Activated naive CD4-positive, alpha-beta T cell treated with anti-CD3 and anti-CD28 coated beads for 36 hours (primary cell): Measurements from ENCODE around the gene RLF. TPM values are rescaled to one million over a fixed set of nuclear protein-coding genes. Genes with fewer than 3 reads are reported as not detected.
A peak's percentile ranks its signal among the peaks of the same experiment; 100 is the strongest.
"Not testable (repeated sequence)": the region's sequence is repeated elsewhere in the genome, so short reads cannot be mapped to it uniquely, and the experiment has no call there.

ENCODE experiments used
- CTCF ChIA-PET: fragments of 350-600 bp; sonication (Branson Sonifier 250); formaldehyde crosslinking; loops from one replicate; lab custom pipeline; 2021; ENCODE audit warnings: antibody characterized with exemption; lab: Charles Lee
- DNase-seq: peaks from one replicate; pipeline ENCODE4 v3.0.0-alpha.2; 2020
- H3K27ac Mint-ChIP-seq: one replicate; pipeline ENCODE4 v1.8.0; 2021; ENCODE audit warnings: mild to moderate bottlenecking, mixed read lengths
- H3K27me3 Mint-ChIP-seq: one replicate; pipeline ENCODE4 v1.8.0; 2021; ENCODE audit warnings: low read depth, mixed read lengths
- H3K36me3 Mint-ChIP-seq: one replicate; pipeline ENCODE4 v1.8.0; 2021; ENCODE audit warnings: low read depth, mixed read lengths
- H3K4me1 Mint-ChIP-seq: one replicate; pipeline ENCODE4 v1.8.0; 2021; ENCODE audit warnings: low read depth, mixed read lengths
- H3K4me3 Mint-ChIP-seq: one replicate; pipeline ENCODE4 v1.8.0; 2021; ENCODE audit warnings: mild to moderate bottlenecking, moderate library complexity, mixed read lengths
- H3K9me3 Mint-ChIP-seq: one replicate; pipeline ENCODE4 v1.8.0; 2021; ENCODE audit warnings: mixed read lengths
- intact Hi-C: fragments of 100-400 bp; cut with micrococcal nuclease; formaldehyde crosslinking; loops from one replicate; pipeline ENCODE4 v1.15.1; 2023
- total RNA-seq, 2 experiments: library from RNA; stranded (reverse); gene quantifications; one replicate each; pipeline ENCODE4 v1.2.3, GENCODE V29; 2021

RLF gene
- total RNA-seq, 2 experiments from 2014 or later: 12.5 to 12.9 TPM

DNA sequence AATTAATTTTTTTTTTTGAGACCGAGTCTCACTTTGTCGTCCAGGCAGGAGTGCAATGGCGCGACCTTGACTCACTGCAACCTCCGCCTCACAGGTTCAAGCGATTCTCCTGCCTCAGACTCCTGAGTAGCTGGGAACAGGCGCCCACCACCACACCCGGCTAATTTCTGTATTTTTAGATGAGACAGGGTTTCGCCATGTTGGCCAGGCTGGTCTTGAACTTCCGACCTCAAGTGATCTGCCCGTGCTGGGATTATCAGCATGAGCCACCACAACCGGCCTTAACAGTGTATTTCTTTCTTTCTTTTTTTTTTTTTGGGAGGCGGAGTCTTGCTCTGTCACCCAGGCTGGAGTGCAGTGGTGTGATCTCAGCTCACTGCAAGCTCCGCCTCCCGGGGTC lies 15.8 kb downstream of the RLF start:
- H3K27ac Mint-ChIP-seq, intact Hi-C loops, H3K27me3 Mint-ChIP-seq, DNase-seq, H3K4me3 Mint-ChIP-seq, H3K9me3 Mint-ChIP-seq: not testable (repeated sequence)
- Mint-ChIP-seq H3K36me3 (peaks cover 12% of the 10 kb centered on the region), H3K4me1 (peaks cover 56% of the 10 kb centered on the region)
- CTCF ChIA-PET: interaction anchor here (0.7 to 1.0 kb wide), 2 partner anchors 33 to 522 kb away, joined by 4 to 6 read pairs; no protein-coding TSS in a partner anchor

DNA sequence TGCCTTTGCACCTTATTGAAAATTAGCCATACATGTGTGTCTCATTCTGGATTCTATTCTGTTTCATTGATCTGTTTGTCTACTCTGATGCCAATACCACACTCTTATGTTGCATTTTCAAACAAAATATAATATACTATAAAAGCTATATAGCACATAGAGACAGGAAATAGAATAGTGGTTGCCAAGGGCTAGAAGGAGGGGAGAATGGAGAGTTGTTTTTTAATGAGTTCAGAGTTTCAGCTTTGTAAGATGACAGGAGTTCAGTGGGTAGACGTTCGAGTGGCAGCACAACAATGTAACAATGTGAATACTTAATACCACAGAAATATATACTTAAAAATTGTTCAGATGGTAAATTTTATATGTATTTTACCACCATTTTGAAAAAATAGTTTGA lies 17.0 kb downstream of the RLF start:
- DNase-seq: no peak
- CTCF ChIA-PET: interaction anchor here (0.6 to 1.0 kb wide), 5 partner anchors 20 to 118 kb away, joined by 3 to 7 read pairs (median 5); no protein-coding TSS in a partner anchor
- Mint-ChIP-seq H3K9me3 (no peaks in the 10 kb centered on the region), H3K4me3 (no peak overlapping the region), H3K4me1 (peaks cover 63% of the 10 kb centered on the region), H3K27ac (no peak overlapping the region), H3K36me3 (peaks cover 12% of the 10 kb centered on the region), H3K27me3 (no peaks in the 10 kb centered on the region)
- intact Hi-C loops: no loop called here

DNA sequence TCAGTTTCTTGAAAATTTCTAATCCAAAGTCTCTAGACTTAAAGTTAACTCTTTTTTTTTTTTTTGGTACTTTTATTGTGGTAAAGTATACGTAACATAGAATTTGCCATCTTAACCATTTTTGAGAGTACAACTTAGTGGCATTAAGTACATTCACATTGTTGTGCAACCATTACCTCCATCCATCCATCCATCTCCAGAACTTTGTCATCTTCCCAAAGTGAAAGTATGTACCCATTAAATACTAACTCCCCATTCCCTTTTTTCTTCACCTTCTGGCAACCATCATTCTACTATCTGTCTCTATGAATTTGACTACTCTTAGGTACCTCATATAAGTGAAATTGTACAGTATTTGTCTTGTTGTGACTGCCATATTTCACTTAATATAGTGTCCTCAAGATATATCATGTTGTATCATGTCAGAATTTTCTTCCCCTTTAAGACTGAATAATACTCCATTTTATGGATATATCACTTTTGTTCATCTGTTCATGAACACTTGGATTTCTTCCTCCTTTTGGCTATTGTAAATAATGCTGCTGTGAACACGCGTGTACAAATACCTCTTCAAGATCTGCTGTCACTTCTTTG lies 18.4 kb downstream of the RLF start:
- no peak for DNase-seq
- peak overlapping the region; percentile 9 for H3K27ac Mint-ChIP-seq
- CTCF ChIA-PET: interaction anchor here (1.3 kb wide), 1 partner anchor 10 kb away, joined by 3 read pairs; no protein-coding TSS in a partner anchor

DNA sequence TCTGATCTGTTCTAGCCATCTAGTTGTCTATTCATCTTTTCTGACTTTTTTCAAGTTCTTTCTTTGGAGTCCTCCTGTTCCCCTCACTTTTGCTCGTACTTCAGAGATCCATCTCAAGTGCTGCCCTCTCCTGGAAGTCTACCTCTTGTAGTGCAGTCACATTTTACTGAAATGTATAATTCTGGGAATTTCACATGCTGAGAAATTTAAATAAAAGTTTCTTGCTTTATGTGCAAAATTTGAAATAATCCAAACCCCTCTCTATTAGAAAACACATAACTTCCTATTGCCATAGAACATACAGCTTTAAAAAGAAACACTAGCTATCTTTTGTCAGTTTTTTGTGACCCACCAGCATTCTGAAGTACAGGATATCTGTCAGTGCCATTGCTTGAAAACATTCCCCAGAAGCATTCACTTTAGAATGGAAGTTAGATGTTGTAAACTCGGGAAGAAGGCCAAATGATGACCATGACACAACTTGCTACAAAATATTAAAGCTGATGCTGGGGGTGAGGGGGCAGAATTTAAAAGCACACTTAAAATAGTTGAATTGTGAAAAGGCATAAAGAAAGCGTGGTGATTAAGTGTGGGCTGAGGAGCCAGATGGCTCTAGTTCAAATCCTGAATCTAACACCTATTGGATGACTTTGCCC lies 22.0 kb downstream of the RLF start:
- peak; percentile 44 for DNase-seq
- Mint-ChIP-seq H3K27ac (no peak overlapping the region), H3K27me3 (no peaks in the 10 kb centered on the region), H3K36me3 (peaks cover 8% of the 10 kb centered on the region), H3K9me3 (no peaks in the 10 kb centered on the region), H3K4me1 (peaks cover 60% of the 10 kb centered on the region), H3K4me3 (peak overlapping the region; percentile 3)
- intact Hi-C loops: no loop called here
- CTCF ChIA-PET: interaction anchor here (0.7 to 3.3 kb wide), 12 partner anchors 9 to 108 kb away, joined by 3 to 24 read pairs (median 4); no protein-coding TSS in a partner anchor

More for the DNA sequence above, 18.4 kb downstream of the RLF start:
- intact Hi-C loops: no loop called here
- Mint-ChIP-seq H3K9me3 (no peaks in the 10 kb centered on the region), H3K4me1 (peaks cover 63% of the 10 kb centered on the region), H3K36me3 (peaks cover 12% of the 10 kb centered on the region), H3K4me3 (no peak overlapping the region), H3K27me3 (no peaks in the 10 kb centered on the region)

DNA sequence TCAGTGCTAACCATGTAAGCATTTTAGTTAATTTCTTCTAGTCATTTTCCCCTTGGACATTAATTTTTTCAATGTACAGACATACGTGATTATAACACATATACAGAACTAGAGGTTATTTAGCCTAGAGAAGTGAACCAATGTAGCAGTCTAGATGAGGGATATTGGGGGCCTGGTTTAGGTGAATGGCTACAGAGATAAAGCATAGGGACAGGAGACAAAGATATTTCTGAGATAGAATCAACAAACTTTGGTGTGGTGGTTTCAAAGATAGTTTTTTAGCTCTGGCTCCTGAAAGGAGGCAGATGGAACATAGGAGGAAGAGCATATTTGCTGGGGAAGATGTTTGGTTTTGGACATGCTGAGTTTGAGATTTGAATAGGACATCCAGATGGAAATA lies 23.0 kb downstream of the RLF start:
- Mint-ChIP-seq H3K4me1 (peaks cover 57% of the 10 kb centered on the region), H3K36me3 (peaks cover 10% of the 10 kb centered on the region), H3K27me3 (no peaks in the 10 kb centered on the region), H3K4me3 (no peak overlapping the region), H3K9me3 (no peaks in the 10 kb centered on the region), H3K27ac (no peak overlapping the region)
- no peak for DNase-seq
- intact Hi-C loops: no loop called here
- CTCF ChIA-PET: interaction anchor here (0.6 to 3.3 kb wide), 6 partner anchors 12 to 133 kb away, joined by 3 to 24 read pairs (median 4); partner anchors contain the start of gene COL9A2

DNA sequence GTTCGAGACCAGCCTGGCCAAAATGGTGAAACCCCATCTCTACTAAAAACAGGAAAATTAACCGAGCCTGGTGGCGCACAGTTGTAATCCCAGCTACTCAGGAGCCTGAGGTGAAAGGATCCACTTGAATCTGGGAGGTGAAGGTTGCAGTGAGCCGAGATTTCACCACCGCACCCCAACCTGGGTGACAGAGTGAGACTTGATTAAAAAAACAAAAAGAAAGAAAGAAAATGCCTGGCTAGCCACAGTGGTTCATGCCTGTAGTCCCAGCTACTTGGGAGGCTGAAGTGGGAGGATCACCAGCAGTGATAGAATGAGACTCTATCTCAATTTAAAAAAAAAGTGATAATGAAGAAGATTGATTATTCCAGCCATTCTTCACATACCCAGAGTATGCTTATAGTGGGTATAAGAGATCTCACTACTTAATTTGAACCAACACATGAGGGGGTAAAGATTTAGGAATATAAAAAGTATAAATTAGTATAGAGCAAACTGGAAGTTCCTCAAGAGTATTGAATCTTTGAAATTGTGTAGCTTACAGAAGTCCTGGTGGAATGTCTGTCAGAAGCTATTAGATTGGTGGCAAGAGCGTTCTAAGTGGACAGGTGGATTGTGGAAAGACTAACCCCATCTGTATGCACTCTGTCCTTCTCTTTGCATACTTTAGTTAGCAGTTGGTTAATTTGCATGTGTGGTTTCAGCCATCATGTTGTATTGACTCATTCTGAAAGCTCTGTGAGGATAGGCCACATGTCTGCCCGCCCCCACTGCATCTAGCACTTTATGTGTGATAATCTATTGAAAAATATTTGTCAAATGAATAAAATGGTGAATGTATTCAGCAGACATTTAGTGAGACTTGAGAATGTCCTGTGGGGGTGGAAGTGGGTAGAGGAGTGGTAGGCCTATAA lies 25.0 kb downstream of the RLF start:
- no peaks in the 10 kb centered on the region for H3K9me3 Mint-ChIP-seq
- H3K36me3 Mint-ChIP-seq: peaks cover 9% of the 10 kb centered on the region
- DNase-seq: peak; percentile 69
- H3K4me1 Mint-ChIP-seq: peaks cover 42% of the 10 kb centered on the region
- intact Hi-C loops: loop anchor here (1.0 kb wide), 1 partner anchor 24 kb away; no protein-coding TSS in a partner anchor
- CTCF ChIA-PET: interaction anchor here (0.6 to 2.7 kb wide), 4 partner anchors 9 to 152 kb away, joined by 3 to 8 read pairs (median 6); no protein-coding TSS in a partner anchor
- no peak overlapping the region for H3K4me3 Mint-ChIP-seq
- no peaks in the 10 kb centered on the region for H3K27me3 Mint-ChIP-seq
- H3K27ac Mint-ChIP-seq: no peak overlapping the region

DNA sequence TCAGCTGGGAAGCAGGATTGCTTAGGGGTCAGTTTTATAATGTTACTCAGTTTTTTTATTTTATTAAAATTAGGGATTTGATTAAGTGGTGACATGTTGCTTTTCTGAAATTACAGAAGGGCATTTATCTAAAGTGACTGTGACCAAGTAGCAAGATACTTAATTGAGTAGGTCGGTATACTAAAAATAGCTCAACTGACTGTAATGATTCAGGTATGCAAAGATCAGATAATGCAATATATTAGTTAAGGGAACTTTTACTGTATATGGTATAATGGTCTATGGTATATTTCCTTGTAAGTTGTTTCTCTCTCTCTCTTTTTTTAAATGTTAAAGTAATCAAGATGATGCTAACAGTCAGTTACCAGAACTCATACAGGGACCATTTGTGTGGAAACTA lies 26.2 kb downstream of the RLF start:
- Mint-ChIP-seq H3K27me3 (no peaks in the 10 kb centered on the region), H3K4me1 (peaks cover 38% of the 10 kb centered on the region), H3K27ac (no peak overlapping the region), H3K36me3 (peaks cover 9% of the 10 kb centered on the region), H3K4me3 (no peak overlapping the region), H3K9me3 (no peaks in the 10 kb centered on the region)
- CTCF ChIA-PET: interaction anchor here (2.7 kb wide), 1 partner anchor 34 kb away, joined by 8 read pairs; no protein-coding TSS in a partner anchor
- no peak for DNase-seq
- intact Hi-C loops: no loop called here

DNA sequence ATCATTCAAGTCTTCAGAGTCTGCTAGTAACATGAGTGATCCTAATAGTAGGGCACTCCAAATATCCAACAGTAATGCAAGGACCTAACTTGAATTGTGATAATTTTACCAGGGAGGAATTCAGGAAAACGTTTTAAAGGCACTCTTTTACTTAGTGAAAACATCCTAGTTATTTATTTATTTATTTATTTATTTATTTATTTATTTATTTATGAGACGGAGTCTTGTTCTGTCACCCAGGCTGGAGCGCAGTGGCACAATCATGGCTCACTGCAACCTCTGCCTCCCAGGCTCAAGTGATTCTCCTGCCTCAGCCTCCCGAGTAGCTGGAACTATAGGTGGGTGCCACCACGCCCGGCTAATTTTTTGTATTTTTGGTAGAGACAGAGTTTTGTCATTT lies 33.5 kb downstream of the RLF start:
- not testable (repeated sequence) for H3K27ac Mint-ChIP-seq, H3K9me3 Mint-ChIP-seq

DNA sequence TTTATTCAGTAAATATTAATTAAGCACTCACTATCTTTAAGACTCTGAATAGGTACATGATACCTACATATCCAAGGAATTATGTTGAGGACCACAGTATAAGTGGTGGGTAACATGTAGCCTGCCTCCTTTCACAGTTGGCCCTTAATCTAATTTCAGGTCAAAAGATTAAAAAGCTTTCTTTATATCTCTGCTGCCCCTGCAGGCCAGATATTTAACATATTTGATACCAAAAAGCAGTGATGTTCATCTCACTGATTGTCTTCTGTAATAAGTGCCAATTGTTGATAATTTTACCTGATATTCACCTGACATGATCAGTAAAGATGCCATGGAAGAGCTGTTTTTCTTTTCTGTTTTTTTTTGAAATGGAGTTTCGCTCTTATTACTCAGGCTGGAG lies 36.5 kb downstream of the RLF start:
- Mint-ChIP-seq H3K4me3 (no peak overlapping the region), H3K36me3 (peaks cover 12% of the 10 kb centered on the region), H3K27ac (no peak overlapping the region), H3K9me3 (no peaks in the 10 kb centered on the region), H3K4me1 (peaks cover 2% of the 10 kb centered on the region), H3K27me3 (no peaks in the 10 kb centered on the region)
- no peak for DNase-seq
- intact Hi-C loops: no loop called here
- CTCF ChIA-PET: interaction anchor here (0.5 to 1.9 kb wide), 8 partner anchors 9 to 773 kb away, joined by 3 to 7 read pairs (median 3); no protein-coding TSS in a partner anchor

More for the DNA sequence above, 33.5 kb downstream of the RLF start:
- DNase-seq, H3K4me3 Mint-ChIP-seq, H3K27me3 Mint-ChIP-seq, intact Hi-C loops, H3K4me1 Mint-ChIP-seq: not testable (repeated sequence)
- CTCF ChIA-PET: interaction anchor here (1.2 kb wide), 1 partner anchor 42 kb away, joined by 3 read pairs; no protein-coding TSS in a partner anchor
- H3K36me3 Mint-ChIP-seq: peaks cover 12% of the 10 kb centered on the region

DNA sequence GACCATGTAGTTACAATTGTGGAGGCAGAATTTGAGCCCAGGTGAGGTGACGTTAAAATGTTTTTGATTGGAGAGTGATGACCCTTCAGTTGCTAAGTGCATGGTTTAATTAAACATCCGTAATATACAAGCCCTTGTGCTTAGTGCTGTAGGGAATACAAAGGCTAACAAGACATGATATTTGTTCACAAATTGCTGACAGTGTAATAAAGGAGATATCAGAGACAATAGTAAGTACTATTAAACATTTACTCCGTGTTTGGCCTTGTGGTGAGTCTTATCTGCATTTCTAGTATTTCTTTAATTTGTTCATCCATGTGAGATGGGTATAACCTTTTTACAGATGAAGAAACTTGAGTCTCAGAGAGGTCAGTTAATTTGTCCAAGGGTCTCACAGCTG lies 37.9 kb downstream of the RLF start:
- no peak for DNase-seq
- Mint-ChIP-seq H3K36me3 (peaks cover 15% of the 10 kb centered on the region), H3K27ac (no peak overlapping the region), H3K4me1 (no peaks in the 10 kb centered on the region), H3K27me3 (no peaks in the 10 kb centered on the region), H3K4me3 (no peak overlapping the region), H3K9me3 (no peaks in the 10 kb centered on the region)
- intact Hi-C loops: no loop called here
- CTCF ChIA-PET: interaction anchor here (1.1 kb wide), 1 partner anchor 21 kb away, joined by 3 read pairs; no protein-coding TSS in a partner anchor

DNA sequence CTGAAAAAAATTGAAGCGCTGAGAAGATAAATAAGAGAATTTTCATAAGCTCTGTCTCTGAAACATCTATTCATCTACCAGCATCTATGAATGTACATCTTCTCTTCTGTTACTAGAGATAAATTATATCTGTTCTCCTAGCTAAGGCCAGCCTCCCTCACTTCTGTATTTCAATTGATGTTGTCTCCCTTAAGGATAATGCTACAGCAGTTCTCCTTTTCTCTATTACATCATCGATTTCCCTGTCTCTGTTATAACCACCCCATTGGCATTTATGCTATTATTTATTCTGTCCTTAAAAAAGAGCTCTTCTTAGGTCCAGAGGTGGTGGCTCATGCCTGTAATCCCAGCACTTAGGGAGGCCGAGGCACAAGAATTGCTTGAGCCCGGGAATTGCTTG lies 43.7 kb downstream of the RLF start:
- CTCF ChIA-PET: interaction anchor here (1.0 to 1.2 kb wide), 3 partner anchors 24 to 52 kb away, joined by 3 to 7 read pairs (median 6); no protein-coding TSS in a partner anchor
- intact Hi-C loops: no loop called here
- Mint-ChIP-seq H3K27me3 (no peaks in the 10 kb centered on the region), H3K4me1 (peaks cover 4% of the 10 kb centered on the region), H3K4me3 (no peak overlapping the region), H3K27ac (no peak overlapping the region), H3K36me3 (peaks cover 16% of the 10 kb centered on the region), H3K9me3 (no peaks in the 10 kb centered on the region)
- no peak for DNase-seq
